Limb (tissue), 2 donors: Measurements from ENCODE around the gene KIF3C.
"Not testable (repeated sequence)": the region's sequence is repeated elsewhere in the genome, so short reads cannot be mapped to it uniquely, and the experiment has no call there.

Source experiments
- DNase-seq, 2 donors: peaks; one replicate each; pipeline ENCODE4 v3.0.0-alpha.2; 2016; ENCODE audit errors: extremely low spot score in 2 of 2

Gene KIF3C

GRCh38 chr2:25917411-25917810 is 64.9 kb downstream of the KIF3C start:
- DNase-seq, result not testable (repeated sequence)

- DNase-seq, result not testable (repeated sequence)
These were observed 66.1 kb downstream of the KIF3C start for GRCh38 chr2:25915944-25916772.

- not testable (repeated sequence) for DNase-seq
These were observed 66.9 kb downstream of the KIF3C start for GRCh38 chr2:25915411-25915810.

GRCh38 chr2:25913696-25913973 is 68.7 kb downstream of the KIF3C start:
- not testable (repeated sequence) for DNase-seq

GRCh38 chr2:25912851-25913695 is 69.2 kb downstream of the KIF3C start:
- no peak for DNase-seq

GRCh38 chr2:25909574-25909973 is 72.7 kb downstream of the KIF3C start:
- DNase-seq, result not testable (repeated sequence)

- DNase-seq, result no peak
These were observed 77.2 kb downstream of the KIF3C start for GRCh38 chr2:25905126-25905525.

GRCh38 chr2:25903216-25903776 is 79.0 kb downstream of the KIF3C start:
- no peak for DNase-seq

GRCh38 chr2:25899404-25899970 is 82.8 kb downstream of the KIF3C start:
- DNase-seq, result no peak

GRCh38 chr2:25897506-25897905 is 84.8 kb downstream of the KIF3C start:
- DNase-seq, result no peak

GRCh38 chr2:25896308-25896707 is 86.0 kb downstream of the KIF3C start:
- not testable (repeated sequence) for DNase-seq

- no peak for DNase-seq
These were observed 86.7 kb downstream of the KIF3C start for GRCh38 chr2:25895610-25896009.

- DNase-seq, result no peak
These were observed 87.3 kb downstream of the KIF3C start for GRCh38 chr2:25895018-25895417.

- peak; percentile 38 to 62 for DNase-seq
These were observed 88.0 kb downstream of the KIF3C start for GRCh38 chr2:25894135-25894830.

- DNase-seq, result no peak
These were observed 90.6 kb downstream of the KIF3C start for GRCh38 chr2:25891672-25892071.

GRCh38 chr2:25887624-25888242 is 94.6 kb downstream of the KIF3C start:
- DNase-seq, result no peak

GRCh38 chr2:25885933-25886332 is 96.4 kb downstream of the KIF3C start:
- DNase-seq, result no peak

GRCh38 chr2:25881764-25882163 is 100.5 kb downstream of the KIF3C start:
- DNase-seq, result no peak

- no peak for DNase-seq
These were observed 103.1 kb downstream of the KIF3C start for GRCh38 chr2:25879133-25879730.

GRCh38 chr2:25878361-25879132 is 103.8 kb downstream of the KIF3C start, which contains the start of gene ASXL2:
TSS of gene ASXL2 (minus strand) at chr2:25878487. CDS start at chr2:25878222, 265 bp downstream.
- DNase-seq, result peak; percentile 97 to 98
